NCI-H128 (cell line): ENCODE data around the gene MCEE.
"Not testable (repeated sequence)": the region's sequence is repeated elsewhere in the genome, so short reads cannot be mapped to it uniquely, and the experiment has no call there.

Experiments used
- DNase-seq: peaks from one replicate; lab custom pipeline; 2025; ENCODE audit not compliant: unreplicated experiment; lab: John Stamatoyannopoulos, UW

Gene MCEE

DNA sequence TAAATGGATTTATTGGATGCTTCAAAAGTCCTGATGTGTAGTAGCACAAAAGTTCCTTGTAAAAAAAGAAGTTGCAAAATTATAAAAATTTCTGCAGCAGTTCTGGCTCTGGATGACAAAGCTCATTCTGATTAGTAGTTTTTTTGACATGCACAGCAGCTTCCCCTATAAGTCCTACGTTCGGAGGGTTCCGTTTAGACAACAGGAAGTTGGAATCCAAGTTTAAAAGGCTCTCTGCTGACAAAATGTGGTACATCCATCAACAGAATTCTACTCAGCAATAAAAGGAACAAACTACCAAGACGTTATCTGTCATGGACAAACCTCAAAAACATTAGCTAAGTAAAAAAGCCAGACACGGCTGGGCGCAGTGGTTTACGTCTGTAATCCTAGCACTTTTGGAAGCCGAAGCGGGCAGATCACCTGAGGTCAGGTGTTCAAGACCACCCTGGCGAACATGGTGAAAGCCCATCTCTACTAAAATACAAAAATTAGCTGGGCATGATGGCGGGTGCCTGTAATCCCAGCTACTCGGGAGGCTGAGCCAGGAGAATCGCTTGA lies 46.2 kb downstream of the MCEE start:
- DNase-seq = not testable (repeated sequence)

- not testable (repeated sequence) for DNase-seq
Observed at GRCh38 chr2:71083297-71083696, 46.7 kb downstream of the MCEE start.

DNA sequence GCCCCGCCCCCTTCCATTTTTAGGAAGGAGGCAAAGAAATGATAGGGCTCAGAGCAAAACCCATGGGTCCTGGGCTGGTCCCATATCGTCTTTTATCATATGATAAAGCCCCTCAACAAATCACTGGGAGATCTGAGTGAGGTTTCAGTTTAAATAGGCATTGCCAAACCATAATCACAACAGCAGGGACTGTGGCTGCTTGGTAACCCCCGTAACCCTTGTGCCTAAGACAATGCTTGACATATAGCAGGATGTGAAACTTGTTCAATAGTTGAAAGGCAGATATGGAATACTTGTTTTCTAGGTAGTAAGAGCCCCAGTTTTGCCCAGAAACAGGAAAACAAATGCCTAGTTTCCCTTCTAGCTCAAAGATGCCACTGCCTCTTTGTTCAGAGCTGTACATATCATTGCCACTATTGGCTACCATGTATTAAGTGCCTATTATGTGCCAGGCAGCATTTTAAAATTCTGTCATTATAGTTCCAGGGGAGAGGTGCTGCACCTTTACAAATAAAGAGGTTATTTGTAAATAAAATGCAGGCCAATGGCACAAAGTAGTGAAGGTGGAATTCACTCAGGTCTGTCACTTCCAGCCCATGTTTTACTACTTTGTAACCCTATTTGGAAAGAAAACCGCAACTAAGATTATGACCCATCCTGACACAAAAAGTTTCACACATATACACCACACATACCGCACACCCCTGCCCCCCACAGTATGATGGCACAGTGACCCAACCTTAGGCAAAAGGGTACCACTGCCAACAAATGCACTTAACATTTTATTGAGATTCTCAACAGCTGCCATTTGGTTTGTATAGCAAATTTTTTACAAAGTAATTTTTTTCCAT lies 47.4 kb downstream of the MCEE start:
- no peak for DNase-seq

DNA sequence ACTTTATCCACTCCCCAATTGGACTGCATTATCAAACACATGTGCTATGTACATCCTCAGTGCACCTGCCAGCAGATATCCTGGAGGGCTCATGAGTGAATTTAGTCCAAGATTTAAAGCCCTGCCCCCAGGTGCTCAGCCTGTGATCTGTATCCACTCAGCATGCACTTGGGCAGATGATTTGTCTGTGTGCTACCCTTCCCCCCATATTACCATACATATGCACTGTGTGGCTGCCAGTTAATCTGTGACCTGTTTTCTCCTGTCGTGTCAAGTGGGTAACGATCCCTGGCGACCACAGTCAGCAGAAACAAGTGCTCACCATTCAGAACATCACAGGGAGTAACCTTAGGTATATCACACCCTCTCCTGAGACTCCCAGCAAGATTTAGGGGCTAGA lies 51.4 kb downstream of the MCEE start:
- no peak for DNase-seq

GRCh38 chr2:71074893-71075395 lies 55.1 kb downstream of the MCEE start:
- no peak for DNase-seq

GRCh38 chr2:71073475-71073874 lies 56.6 kb downstream of the MCEE start:
- DNase-seq = no peak

DNA sequence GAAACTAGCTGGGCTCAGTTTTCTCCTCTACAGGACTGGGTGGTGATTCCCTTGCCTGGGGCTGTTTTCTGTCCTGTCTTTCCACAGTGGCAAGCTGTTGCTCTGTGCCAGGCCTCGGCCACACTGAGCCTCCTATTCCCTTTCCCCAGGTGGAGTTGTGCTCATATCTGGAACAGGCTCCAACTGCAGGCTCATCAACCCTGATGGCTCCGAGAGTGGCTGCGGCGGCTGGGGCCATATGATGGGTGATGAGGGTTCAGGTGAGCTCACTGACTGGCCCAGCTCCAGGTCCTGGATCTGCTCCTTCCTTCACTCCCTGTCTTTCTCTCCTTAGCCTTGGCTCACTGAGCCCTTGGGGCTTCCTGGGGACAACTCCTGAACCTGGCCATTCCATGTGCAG lies 57.5 kb downstream of the MCEE start:
- no peak for DNase-seq

GRCh38 chr2:71071681-71072398 lies 58.2 kb downstream of the MCEE start:
- no peak for DNase-seq

- no peak for DNase-seq
Observed at GRCh38 chr2:71070294-71071093, 59.5 kb downstream of the MCEE start.

- no peak for DNase-seq
Observed at GRCh38 chr2:71069376-71069775, 60.7 kb downstream of the MCEE start.

GRCh38 chr2:71068218-71069035 lies 61.6 kb downstream of the MCEE start, which contains the start of gene NAGK:
NAGK (plus strand) TSS chr2:71068648; CDS start chr2:71068684, 36 bp downstream.
- peak; percentile 94 for DNase-seq

- DNase-seq = no peak
Observed at GRCh38 chr2:71067567-71068217, 62.3 kb downstream of the MCEE start.

- DNase-seq = no peak
Observed at GRCh38 chr2:71066856-71067255, 63.2 kb downstream of the MCEE start.

GRCh38 chr2:71064754-71065621 lies 65.0 kb downstream of the MCEE start:
- no peak for DNase-seq

DNA sequence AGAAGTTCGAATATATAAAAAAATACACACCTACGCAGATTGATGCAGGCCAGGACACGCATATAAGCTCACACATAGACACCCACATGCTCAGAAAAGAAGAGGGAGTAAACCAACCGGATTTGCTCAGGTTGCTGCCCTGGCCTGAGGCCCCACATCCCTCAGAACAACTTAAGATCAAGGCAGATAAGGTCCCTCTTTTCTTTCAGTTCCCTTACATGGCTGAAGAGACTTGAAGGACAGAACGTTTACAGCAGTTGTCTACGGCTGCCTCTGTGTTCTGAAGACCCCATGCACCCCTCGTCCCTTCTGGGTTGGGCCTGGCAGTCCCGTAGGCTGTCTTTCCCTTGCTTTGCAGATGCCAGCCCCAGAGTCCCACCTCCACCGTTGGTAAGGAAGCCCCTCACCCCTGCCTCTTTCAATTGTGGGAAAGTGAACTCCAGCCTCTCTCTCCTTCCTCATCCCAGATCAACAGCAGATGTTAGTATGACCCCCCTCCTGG lies 65.9 kb downstream of the MCEE start:
- DNase-seq = no peak

DNA sequence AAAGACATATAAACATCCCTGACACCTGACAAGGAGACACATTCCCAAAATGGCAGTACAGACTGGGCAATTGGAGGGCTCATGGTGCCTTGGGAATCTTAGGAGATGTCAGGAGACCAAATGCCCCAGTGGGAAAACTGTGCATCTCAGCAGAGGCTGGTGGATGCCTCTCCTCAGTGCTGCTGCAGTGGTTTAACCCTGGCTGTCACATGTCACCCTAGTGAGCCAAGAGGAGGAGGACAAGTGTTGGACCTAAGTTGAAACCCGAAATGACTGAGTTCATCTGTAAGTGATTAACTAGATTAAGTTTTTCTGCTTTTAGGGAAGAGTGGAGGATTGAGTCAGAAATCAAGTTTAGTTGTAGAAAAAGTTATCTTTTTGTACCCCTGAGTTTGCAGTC lies 66.8 kb downstream of the MCEE start:
- no peak for DNase-seq

DNA sequence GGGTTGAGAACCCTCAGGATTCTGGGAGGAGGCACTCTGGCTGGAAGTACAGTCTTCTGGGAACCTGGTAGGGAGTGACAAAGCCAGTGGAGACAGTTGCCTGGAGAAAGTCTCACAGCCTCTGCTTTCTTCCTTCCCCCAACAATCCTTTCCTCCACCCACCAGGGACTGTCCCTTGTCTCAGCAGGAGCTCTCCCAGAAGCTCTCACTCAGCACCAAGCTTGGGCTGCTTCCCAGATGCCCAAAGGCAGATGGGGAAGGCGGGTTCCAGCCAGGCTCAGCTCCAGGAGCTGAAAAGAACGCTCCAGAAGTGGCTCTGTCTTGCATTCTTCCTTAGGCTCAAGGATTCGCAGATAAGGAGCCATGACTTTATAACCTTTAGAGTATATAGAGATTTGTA lies 69.2 kb downstream of the MCEE start:
- DNase-seq = no peak

DNA sequence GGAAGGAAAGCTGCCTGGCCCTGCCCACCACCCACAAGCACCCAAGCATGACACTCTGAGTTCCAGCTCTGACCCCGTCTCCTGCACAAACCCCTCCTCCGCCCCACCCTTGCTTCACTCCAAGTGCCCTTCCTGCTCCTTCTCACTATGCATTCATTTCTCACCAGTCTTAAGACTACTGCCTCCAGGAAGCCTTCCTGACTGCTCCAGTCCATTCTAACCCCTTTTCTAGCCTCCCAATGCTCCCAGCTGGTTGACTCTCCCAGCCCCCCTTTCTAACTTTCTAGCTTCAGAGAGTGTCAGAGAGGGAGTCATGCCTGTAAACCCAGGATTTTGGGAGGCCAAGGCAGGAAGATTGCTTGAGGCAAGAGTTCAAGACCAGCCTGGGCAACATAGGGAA lies 69.8 kb downstream of the MCEE start:
- DNase-seq = no peak
